ENCODE results near the gene SASH1. TPM values are rescaled to one million over a fixed set of nuclear protein-coding genes. Genes with fewer than 3 reads are reported as not detected.

The SASH1 gene
- total RNA-seq, 1 donor from 2014 or later = 15.5 TPM

DNA sequence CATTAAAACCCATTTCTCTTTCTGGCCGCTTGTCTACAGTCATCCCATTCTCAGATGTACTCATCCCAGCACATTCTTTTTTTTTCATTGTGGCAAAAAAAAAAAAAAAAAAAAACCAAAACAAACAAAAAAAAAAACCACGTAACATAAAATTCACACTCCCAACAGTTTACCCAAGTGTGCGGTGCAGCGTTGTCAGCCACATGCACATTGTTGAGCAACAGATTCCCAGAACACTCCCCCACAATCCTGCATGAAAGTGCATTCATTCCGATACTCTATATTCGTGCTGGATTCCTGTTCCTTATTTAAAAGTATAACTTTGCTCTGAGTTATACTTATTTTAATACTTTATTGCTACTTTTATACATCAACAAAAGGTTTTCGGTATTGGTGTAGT lies 96.0 kb downstream of the SASH1 start:
- H3K36me3 ChIP-seq (ENCODE audit: insufficient read depth, low read length) = no peaks in the 10 kb centered on the region
- Mint-ChIP-seq H3K27me3 (ENCODE audit: low read depth, unreplicated experiment) (no peaks in the 10 kb centered on the region), H3K27ac (ENCODE audit: unreplicated experiment) (no peak overlapping the region), H3K4me3 (ENCODE audit: unreplicated experiment) (no peak overlapping the region), H3K36me3 (ENCODE audit: low read depth, unreplicated experiment) (no peaks in the 10 kb centered on the region), H3K4me1 (ENCODE audit: low read depth, unreplicated experiment) (peaks cover 17% of the 10 kb centered on the region), H3K9me3 (ENCODE audit: unreplicated experiment) (no peaks in the 10 kb centered on the region)
- no peak for TF ChIP-seq EZH2 (IDR thresholded peaks at IDR 0.05; ENCODE audit: insufficient read depth, low read length)
- TF ChIP-seq, protein P1, sequence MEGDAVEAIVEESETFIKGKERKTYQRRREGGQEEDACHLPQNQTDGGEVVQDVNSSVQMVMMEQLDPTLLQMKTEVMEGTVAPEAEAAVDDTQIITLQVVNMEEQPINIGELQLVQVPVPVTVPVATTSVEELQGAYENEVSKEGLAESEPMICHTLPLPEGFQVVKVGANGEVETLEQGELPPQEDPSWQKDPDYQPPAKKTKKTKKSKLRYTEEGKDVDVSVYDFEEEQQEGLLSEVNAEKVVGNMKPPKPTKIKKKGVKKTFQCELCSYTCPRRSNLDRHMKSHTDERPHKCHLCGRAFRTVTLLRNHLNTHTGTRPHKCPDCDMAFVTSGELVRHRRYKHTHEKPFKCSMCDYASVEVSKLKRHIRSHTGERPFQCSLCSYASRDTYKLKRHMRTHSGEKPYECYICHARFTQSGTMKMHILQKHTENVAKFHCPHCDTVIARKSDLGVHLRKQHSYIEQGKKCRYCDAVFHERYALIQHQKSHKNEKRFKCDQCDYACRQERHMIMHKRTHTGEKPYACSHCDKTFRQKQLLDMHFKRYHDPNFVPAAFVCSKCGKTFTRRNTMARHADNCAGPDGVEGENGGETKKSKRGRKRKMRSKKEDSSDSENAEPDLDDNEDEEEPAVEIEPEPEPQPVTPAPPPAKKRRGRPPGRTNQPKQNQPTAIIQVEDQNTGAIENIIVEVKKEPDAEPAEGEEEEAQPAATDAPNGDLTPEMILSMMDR (IDR thresholded peaks at IDR 0.05; ENCODE audit: insufficient read depth, low read depth, low read length) = no peak
- H3K27me3 ChIP-seq (ENCODE audit: insufficient read depth, low read length) = no peaks in the 10 kb centered on the region
- H3K4me3 ChIP-seq (ENCODE audit: insufficient read depth, low read depth, low read length) = no peak overlapping the region
- H2AFZ ChIP-seq (ENCODE audit: low read depth, low read length) = no peak overlapping the region
- no peaks in the 10 kb centered on the region for H4K20me1 ChIP-seq (ENCODE audit: insufficient read depth, low read length)
- no peak overlapping the region for H3K27ac ChIP-seq (ENCODE audit: low read depth, low read length)
- H3K79me2 ChIP-seq (ENCODE audit: insufficient read depth, low read length) = no peaks in the 10 kb centered on the region
- no peak overlapping the region for H3K4me2 ChIP-seq (ENCODE audit: low read length)
- H3K9ac ChIP-seq (ENCODE audit: low read length) = no peak overlapping the region
- no peak for FAIRE-seq
- no peaks in the 10 kb centered on the region for H3K9me3 ChIP-seq (ENCODE audit: insufficient read depth, low read depth, low read length)
- H3K4me1 ChIP-seq (ENCODE audit: insufficient read depth, low read length) = peaks cover 14% of the 10 kb centered on the region
- no peak for DNase-seq (ENCODE audit: low read depth)

DNA sequence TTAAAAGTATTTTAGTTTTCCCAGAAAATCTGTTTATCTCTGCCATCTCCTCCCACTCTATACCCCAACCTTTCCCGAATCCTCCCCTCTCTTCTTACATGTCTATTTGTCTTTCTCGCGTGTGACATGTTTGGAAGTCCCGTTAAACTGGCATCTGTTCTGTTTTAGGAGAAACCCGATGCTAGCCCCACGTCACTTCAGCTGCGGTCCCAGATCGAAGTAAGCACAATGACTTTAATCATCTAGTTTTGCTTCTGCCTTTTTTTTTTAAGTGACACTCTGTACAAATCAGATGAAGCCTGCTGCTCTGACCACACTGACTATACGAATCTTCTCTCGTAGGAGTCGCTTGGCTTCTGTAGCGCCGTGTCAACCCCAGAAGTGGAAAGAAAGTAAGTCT lies 97.4 kb downstream of the SASH1 start:
- Histone ChIP-seq H3K4me3 (ENCODE audit: insufficient read depth, low read depth, low read length) (no peak overlapping the region), H3K27ac (ENCODE audit: low read depth, low read length) (no peak overlapping the region), H3K36me3 (ENCODE audit: insufficient read depth, low read length) (no peaks in the 10 kb centered on the region), H3K9me3 (ENCODE audit: insufficient read depth, low read depth, low read length) (no peaks in the 10 kb centered on the region), H2AFZ (ENCODE audit: low read depth, low read length) (no peak overlapping the region), H3K27me3 (ENCODE audit: insufficient read depth, low read length) (no peaks in the 10 kb centered on the region), H3K4me2 (ENCODE audit: low read length) (no peak overlapping the region), H4K20me1 (ENCODE audit: insufficient read depth, low read length) (no peaks in the 10 kb centered on the region), H3K79me2 (ENCODE audit: insufficient read depth, low read length) (no peaks in the 10 kb centered on the region), H3K4me1 (ENCODE audit: insufficient read depth, low read length) (peaks cover 20% of the 10 kb centered on the region), H3K9ac (ENCODE audit: low read length) (no peak overlapping the region)
- no peaks in the 10 kb centered on the region for H3K36me3 Mint-ChIP-seq (ENCODE audit: low read depth, unreplicated experiment)
- no peak for TF ChIP-seq EZH2 (IDR thresholded peaks at IDR 0.05; ENCODE audit: insufficient read depth, low read length)
- TF ChIP-seq, protein P1 (IDR thresholded peaks at IDR 0.05; ENCODE audit: insufficient read depth, low read depth, low read length) = no peak
- H3K9me3 Mint-ChIP-seq (ENCODE audit: unreplicated experiment) = no peaks in the 10 kb centered on the region
- H3K4me3 Mint-ChIP-seq (ENCODE audit: unreplicated experiment) = no peak overlapping the region
- no peaks in the 10 kb centered on the region for H3K27me3 Mint-ChIP-seq (ENCODE audit: low read depth, unreplicated experiment)
- peak; percentile 23 for FAIRE-seq
- DNase-seq (ENCODE audit: low read depth) = no peak
- no peak overlapping the region for H3K27ac Mint-ChIP-seq (ENCODE audit: unreplicated experiment)
- peaks cover 29% of the 10 kb centered on the region for H3K4me1 Mint-ChIP-seq (ENCODE audit: low read depth, unreplicated experiment)

DNA sequence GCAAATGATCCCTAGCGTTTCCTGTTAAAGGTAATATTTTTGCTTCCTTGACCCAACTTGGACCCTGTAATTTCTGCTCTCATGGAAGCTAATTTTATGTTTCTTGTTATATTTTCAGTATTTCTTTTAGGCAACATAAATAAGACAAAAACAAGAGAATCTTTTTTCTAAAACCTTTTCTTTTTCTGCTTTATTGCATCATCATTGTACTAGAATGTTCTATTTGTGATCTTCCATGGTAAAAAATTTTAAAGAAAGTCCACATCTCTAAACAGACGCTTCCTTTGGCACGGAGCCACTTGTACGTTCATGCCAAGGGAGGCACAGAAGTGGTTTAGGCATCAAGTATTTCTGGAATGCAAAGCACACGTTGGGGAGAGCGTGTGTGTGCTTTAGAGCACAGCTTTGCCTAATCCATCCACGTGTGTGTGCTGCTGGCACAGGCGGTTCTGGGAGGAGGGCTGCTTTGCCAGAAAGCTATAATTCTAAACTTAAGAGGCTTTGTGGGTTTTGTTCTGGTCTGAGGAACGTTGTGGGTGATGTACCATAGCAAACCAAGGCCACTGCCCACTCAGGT lies 98.3 kb downstream of the SASH1 start:
- TF ChIP-seq, protein P1 (IDR thresholded peaks at IDR 0.05; ENCODE audit: insufficient read depth, low read depth, low read length) = no peak
- no peak for TF ChIP-seq EZH2 (IDR thresholded peaks at IDR 0.05; ENCODE audit: insufficient read depth, low read length)
- no peak overlapping the region for H3K4me3 Mint-ChIP-seq (ENCODE audit: unreplicated experiment)
- no peaks in the 10 kb centered on the region for H3K27me3 Mint-ChIP-seq (ENCODE audit: low read depth, unreplicated experiment)
- Histone ChIP-seq H3K27me3 (ENCODE audit: insufficient read depth, low read length) (no peaks in the 10 kb centered on the region), H3K79me2 (ENCODE audit: insufficient read depth, low read length) (no peaks in the 10 kb centered on the region), H3K9ac (ENCODE audit: low read length) (peak overlapping the region; percentile 30), H2AFZ (ENCODE audit: low read depth, low read length) (no peak overlapping the region), H3K4me1 (ENCODE audit: insufficient read depth, low read length) (peaks cover 29% of the 10 kb centered on the region), H3K4me2 (ENCODE audit: low read length) (peak overlapping the region; percentile 67), H3K4me3 (ENCODE audit: insufficient read depth, low read depth, low read length) (peak overlapping the region; percentile 22), H3K9me3 (ENCODE audit: insufficient read depth, low read depth, low read length) (no peaks in the 10 kb centered on the region), H4K20me1 (ENCODE audit: insufficient read depth, low read length) (no peaks in the 10 kb centered on the region), H3K27ac (ENCODE audit: low read depth, low read length) (peak overlapping the region; percentile 33), H3K36me3 (ENCODE audit: insufficient read depth, low read length) (no peaks in the 10 kb centered on the region)
- peak; percentile 79 for DNase-seq (ENCODE audit: low read depth)
- H3K27ac Mint-ChIP-seq (ENCODE audit: unreplicated experiment) = peak overlapping the region; percentile 89
- no peaks in the 10 kb centered on the region for H3K36me3 Mint-ChIP-seq (ENCODE audit: low read depth, unreplicated experiment)
- peaks cover 34% of the 10 kb centered on the region for H3K4me1 Mint-ChIP-seq (ENCODE audit: low read depth, unreplicated experiment)
- FAIRE-seq = peak; percentile 97
- no peaks in the 10 kb centered on the region for H3K9me3 Mint-ChIP-seq (ENCODE audit: unreplicated experiment)

All from astrocyte (in vitro differentiated cells and primary cell).